A673 (cell line): ENCODE measurements around the gene SH3RF1. TPM values are rescaled to one million over a fixed set of nuclear protein-coding genes. Genes with fewer than 3 reads are reported as not detected.

Source experiments
- BruUV-seq: library from RNA; stranded (reverse); fragments of 400-500 nt; replicated peaks from 2 replicates; lab custom pipeline; 2021; lab: Mats Ljungman, UMichigan
- CTCF ChIA-PET: fragments of 300-600 bp; sonication (Branson Sonifier 250); formaldehyde crosslinking; loops from one replicate; lab custom pipeline; 2022; ENCODE audit warnings: antibody characterized with exemption; lab: Charles Lee
- POLR2A ChIA-PET: fragments of 300-600 bp; sonication (Branson Sonifier 250); formaldehyde crosslinking; loops from one replicate; lab custom pipeline; 2022; ENCODE audit warnings: antibody characterized with exemption; ENCODE audit not compliant: low non-redundant PET; lab: Charles Lee
- DNase-seq: peaks from one replicate; pipeline ENCODE4 v3.0.0-alpha.2; 2015; ENCODE audit warnings: low spot score
- H3K27ac ChIP-seq: fragments of 200-600 bp; sonication (generic); 2 replicates; pipeline ENCODE4 v1.5.1; 2016; ENCODE audit warnings: mixed run types, low read depth, mild to moderate bottlenecking, mixed read lengths, antibody characterized with exemption, low read length; ENCODE audit not compliant: poor library complexity, severe bottlenecking
- H3K27me3 ChIP-seq: fragments of 200-600 bp; sonication (generic); replicated peaks from 2 replicates; pipeline ENCODE4 v1.6.1; 2017; ENCODE audit warnings: mixed run types, low read depth, mild to moderate bottlenecking, mixed read lengths, antibody characterized with exemption, low read length; ENCODE audit not compliant: insufficient read depth, poor library complexity
- H3K36me3 ChIP-seq: fragments of 200-600 bp; sonication (generic); 2 replicates; pipeline ENCODE4 v1.6.1; 2016; ENCODE audit warnings: mixed run types, mild to moderate bottlenecking, mixed read lengths, antibody characterized with exemption, low read length; ENCODE audit not compliant: insufficient read depth, poor library complexity, severe bottlenecking
- H3K4me1 ChIP-seq: fragments of 200-600 bp; sonication (generic); 2 replicates; pipeline ENCODE4 v1.6.1; 2017; ENCODE audit warnings: mixed run types, mild to moderate bottlenecking, mixed read lengths, antibody characterized with exemption, low read length; ENCODE audit not compliant: insufficient read depth, poor library complexity, severe bottlenecking
- H3K4me3 ChIP-seq: fragments of 200-600 bp; sonication (generic); 2 replicates; pipeline ENCODE4 v1.5.1; 2016; ENCODE audit warnings: low read depth, mixed run types, mild to moderate bottlenecking, mixed read lengths, low read length; ENCODE audit not compliant: poor library complexity, severe bottlenecking
- H3K9me3 ChIP-seq: fragments of 200-600 bp; sonication (generic); 2 replicates; pipeline ENCODE4 v1.6.1; 2016; ENCODE audit warnings: mixed run types, low read depth, mild to moderate bottlenecking, mixed read lengths, antibody characterized with exemption, low read length; ENCODE audit not compliant: poor library complexity, severe bottlenecking
- CTCF ChIP-seq: fragments of 300-800, 200-600 bp; sonication (generic); conservative IDR thresholded peaks from 2 replicates; pipeline ENCODE4 v1.5.1; 2017; ENCODE audit warnings: low read depth, mild to moderate bottlenecking, antibody characterized with exemption, low read length, moderate library complexity, mixed read lengths
- EZH2 ChIP-seq: fragments of 200-600 bp; sonication (generic); IDR thresholded peaks from 2 replicates; pipeline ENCODE4 v1.6.1; 2017; ENCODE audit warnings: borderline replicate concordance, low read depth, mild to moderate bottlenecking, mixed read lengths, antibody characterized with exemption, low read length; ENCODE audit not compliant: poor library complexity, severe bottlenecking
- intact Hi-C: fragments of 100-400 bp; cut with micrococcal nuclease; formaldehyde crosslinking; loops from one replicate; pipeline ENCODE4 v1.10.0; 2022; ENCODE audit not compliant: unreplicated experiment
- total RNA-seq: library from RNA; stranded (reverse); gene quantifications from 2 replicates; pipeline ENCODE4 v1.2.3, GENCODE V29; 2021

SH3RF1 gene
- total RNA-seq, 1 experiment from 2014 or later, result 15.3 TPM

DNA sequence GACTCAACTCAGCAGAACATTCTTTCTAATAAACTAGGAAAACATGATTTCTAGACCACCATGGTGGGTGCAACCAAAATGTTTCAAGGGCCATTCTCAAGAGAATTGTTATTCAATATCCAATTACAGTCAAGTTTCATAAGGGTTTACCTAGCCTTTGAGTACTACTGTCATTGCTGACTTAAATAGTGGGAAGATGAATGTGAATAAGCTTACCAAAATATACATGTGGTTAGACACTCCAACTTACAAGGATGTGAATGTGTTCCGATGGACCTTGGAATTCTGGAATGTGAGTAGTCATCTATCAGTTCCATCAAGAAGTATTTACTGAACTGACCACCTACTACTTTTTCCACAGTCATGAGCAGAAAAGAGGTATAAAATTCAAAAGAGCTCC is 16.9 kb downstream of the SH3RF1 start:
- DNase-seq, result no peak
- intact Hi-C loops, result no loop called here
- TF ChIP-seq CTCF, result no peak
- no peak for TF ChIP-seq EZH2
- CTCF ChIA-PET, result no interaction called here
- POLR2A ChIA-PET, result no interaction called here
- H3K4me1 ChIP-seq, result peaks cover 68% of the 10 kb centered on the region
- no peaks in the 10 kb centered on the region for H3K27me3 ChIP-seq
- no peaks in the 10 kb centered on the region for H3K9me3 ChIP-seq
- H3K27ac ChIP-seq, result no peak overlapping the region
- H3K36me3 ChIP-seq, result no peaks in the 10 kb centered on the region
- BruUV-seq, result no TSS peak
- no peak overlapping the region for H3K4me3 ChIP-seq

- TF ChIP-seq CTCF (no peak), EZH2 (no peak)
- no peak overlapping the region for H3K4me3 ChIP-seq
- ChIA-PET POLR2A (no interaction called here), CTCF (no interaction called here)
- no TSS peak for BruUV-seq
- peak; percentile 69 for DNase-seq
- intact Hi-C loops, result no loop called here
- H3K27me3 ChIP-seq, result no peaks in the 10 kb centered on the region
- no peaks in the 10 kb centered on the region for H3K9me3 ChIP-seq
- no peaks in the 10 kb centered on the region for H3K36me3 ChIP-seq
- no peak overlapping the region for H3K27ac ChIP-seq
- H3K4me1 ChIP-seq, result peaks cover 68% of the 10 kb centered on the region
Observed at GRCh38 chr4:169253113-169253671, 17.6 kb downstream of the SH3RF1 start.

- no peak for DNase-seq
- Histone ChIP-seq H3K36me3 (no peaks in the 10 kb centered on the region), H3K9me3 (no peaks in the 10 kb centered on the region), H3K4me3 (no peak overlapping the region), H3K4me1 (peaks cover 65% of the 10 kb centered on the region), H3K27me3 (no peaks in the 10 kb centered on the region), H3K27ac (no peak overlapping the region)
- TF ChIP-seq CTCF, result no peak
- TF ChIP-seq EZH2, result no peak
- CTCF ChIA-PET, result no interaction called here
- no TSS peak for BruUV-seq
- intact Hi-C loops, result no loop called here
- POLR2A ChIA-PET, result no interaction called here
Observed at GRCh38 chr4:169252339-169253112, 18.2 kb downstream of the SH3RF1 start.
